ENCODE measurements around the gene KLHDC3. TPM values are rescaled to one million over a fixed set of nuclear protein-coding genes. Genes with fewer than 3 reads are reported as not detected.

The KLHDC3 gene
- total and polyA plus RNA-seq, 2 of the 13 experiments (the other 11 are each of a cell fraction or from before 2014, with no cell fraction given), result 78.3 to 91.5 TPM

DNA sequence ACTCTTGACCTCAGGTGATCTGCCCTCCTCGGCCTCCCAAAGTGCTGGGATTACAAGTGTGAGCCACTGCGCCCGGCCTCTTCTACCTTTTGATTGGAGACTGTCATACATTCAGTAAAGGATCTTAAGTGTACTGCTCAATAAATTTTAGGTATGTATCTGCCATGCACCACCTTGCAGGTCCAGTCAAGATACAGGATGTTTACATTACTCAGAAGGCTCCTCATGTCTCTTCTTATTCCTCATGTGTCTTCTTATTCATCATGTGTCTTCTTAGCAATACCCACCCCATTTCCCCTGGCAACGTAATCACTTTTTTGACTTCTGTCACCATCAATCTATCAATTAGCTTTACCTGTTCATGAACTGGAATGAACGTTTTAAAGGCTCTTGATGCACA is 8.2 kb upstream of the KLHDC3 start:
- no peaks in the 10 kb centered on the region for H4K20me1 ChIP-seq (ENCODE audit: insufficient read depth, low read length)
- H3K79me2 ChIP-seq (ENCODE audit: insufficient read depth, low read length), result no peaks in the 10 kb centered on the region
- H3K9ac ChIP-seq (ENCODE audit: insufficient read depth, low read depth, low read length), result no peak overlapping the region
- ChIA-PET POLR2A (interaction anchor here (1.2 kb wide), 1 partner anchor 22 kb away, joined by 3 read pairs; the partner anchor contains the start of gene PPP2R5D), CTCF (ENCODE audit: low intra/inter-chr PET ratio, low total read pairs) (no interaction called here)
- no peak for ATAC-seq
- 99% methylated on average over 5 of the region's 5 CpGs for WGBS (ENCODE audit: low lambda C conversion rate)
- H3K4me3 ChIP-seq (replicated peaks in 1 of 3; ENCODE audit: insufficient read depth in 1 of 3, low read depth in 2 of 3, low read length in 3 of 3), result no peak overlapping the region
- TF ChIP-seq POLR2AphosphoS5 (IDR thresholded peaks at IDR 0.05; ENCODE audit: low read depth, low read length) (no peak), TOPORS (CRISPR knock-in tag; IDR thresholded peaks at IDR 0.05) (no peak), GMEB2 (CRISPR knock-in tag; IDR thresholded peaks at IDR 0.05; ENCODE audit: low read depth) (no peak), SAFB2 (CRISPR knock-in tag; IDR thresholded peaks at IDR 0.05; ENCODE audit: borderline replicate concordance, low read depth) (no peak), MBD4 (IDR thresholded peaks at IDR 0.05; ENCODE audit: borderline replicate concordance, low read length) (no peak), ZNF883 (CRISPR knock-in tag; IDR thresholded peaks at IDR 0.05; ENCODE audit: not compliant biosample characterization) (no peak), ZNF556 (CRISPR knock-in tag; IDR thresholded peaks at IDR 0.05; ENCODE audit: borderline replicate concordance) (no peak), EZH2 (conservative IDR thresholded peaks at IDR 0.05; ENCODE audit: low read depth, low read length) (no peak), ZNF256 (CRISPR knock-in tag; conservative IDR thresholded peaks at IDR 0.05) (no peak), TCF7 (IDR thresholded peaks at IDR 0.05; ENCODE audit: low read depth) (no peak), ZNF670 (CRISPR knock-in tag; IDR thresholded peaks at IDR 0.05; ENCODE audit: borderline replicate concordance) (no peak), CERS6 (CRISPR knock-in tag; IDR thresholded peaks at IDR 0.05) (no peak), ZNF552 (CRISPR knock-in tag; IDR thresholded peaks at IDR 0.05; ENCODE audit: borderline replicate concordance) (no peak), TRIM24 (CRISPR knock-in tag; IDR thresholded peaks at IDR 0.05) (no peak), RXRA (CRISPR knock-in tag; IDR thresholded peaks at IDR 0.05) (no peak), SRSF4 (IDR thresholded peaks at IDR 0.05; ENCODE audit: low read depth, low read length, poor library complexity, severe bottlenecking) (no peak), PAWR (CRISPR knock-in tag; IDR thresholded peaks at IDR 0.05; ENCODE audit: borderline replicate concordance) (no peak)
- TF ChIP-seq, protein P1, sequence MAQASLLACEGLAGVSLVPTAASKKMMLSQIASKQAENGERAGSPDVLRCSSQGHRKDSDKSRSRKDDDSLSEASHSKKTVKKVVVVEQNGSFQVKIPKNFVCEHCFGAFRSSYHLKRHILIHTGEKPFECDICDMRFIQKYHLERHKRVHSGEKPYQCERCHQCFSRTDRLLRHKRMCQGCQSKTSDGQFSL (CRISPR knock-in tag; IDR thresholded peaks at IDR 0.05), result no peak
- intact Hi-C loops (cut with micrococcal nuclease; ENCODE audit: unreplicated experiment), result no loop called here
- no peaks in the 10 kb centered on the region for H3K27me3 ChIP-seq (ENCODE audit: control insufficient read depth in 1 of 2, insufficient read depth in 2 of 2, low read length in 2 of 2)
- FAIRE-seq, result no peak
- DNase-seq (ENCODE audit: low spot score), result no peak
- no peaks in the 10 kb centered on the region for H3K4me1 ChIP-seq (ENCODE audit: insufficient read depth, low read length)
- no TSS peak for BruUV-seq (replicated peaks)
- in situ Hi-C loops (cut with HindIII; ENCODE audit: extremely low pct_ligation_motif_present, low pct_unique_long_range_greater_than_20kb), result no loop called here
- no peak overlapping the region for H3K27ac ChIP-seq (ENCODE audit: extremely low read length, insufficient read depth, low read length)
- H2AFZ ChIP-seq (ENCODE audit: low read length), result no peak overlapping the region
- H3K4me2 ChIP-seq (ENCODE audit: low read depth, low read length), result no peak overlapping the region
- H3K36me3 ChIP-seq (replicated peaks in 1 of 2; ENCODE audit: control insufficient read depth in 1 of 2, insufficient read depth in 2 of 2, low read length in 2 of 2), result peaks cover 22 to 65% of the 10 kb centered on the region in 2 experiments
- H3K9me3 ChIP-seq (ENCODE audit: low read length), result no peaks in the 10 kb centered on the region
